Cerebellar nuclear complex (tissue), 1 donor: Measurements from ENCODE around the gene GABRB3.

Experiments
- DNase-seq, 2 experiments: peaks; one replicate each; lab custom pipeline; 2025; lab: John Stamatoyannopoulos, UW

The GABRB3 gene

GRCh38 chr15:26772154-26773066 lies at the start of gene GABRB3:
TSS of gene GABRB3 (minus strand) at chr15:26773066.
- no peak for DNase-seq

- no peak for DNase-seq
Observed at GRCh38 chr15:26807517-26808427, 34.9 kb upstream of the GABRB3 start.

GRCh38 chr15:26806574-26806973 lies 33.7 kb upstream of the GABRB3 start:
- no peak for DNase-seq

GRCh38 chr15:26806151-26806550 lies 33.3 kb upstream of the GABRB3 start:
- no peak for DNase-seq

GRCh38 chr15:26805470-26805869 lies 32.6 kb upstream of the GABRB3 start:
- DNase-seq, result no peak

GRCh38 chr15:26804063-26804804 lies 31.4 kb upstream of the GABRB3 start:
- DNase-seq, result no peak

GRCh38 chr15:26790118-26790517 lies 17.3 kb upstream of the GABRB3 start:
- DNase-seq, result no peak

- DNase-seq, result no peak
Observed at GRCh38 chr15:26781816-26782215, 8.9 kb upstream of the GABRB3 start.

GRCh38 chr15:26773917-26774316 lies 1.1 kb upstream of the GABRB3 start:
- no peak for DNase-seq

- peak; percentile 26 to 37 for DNase-seq
Observed at GRCh38 chr15:26773067-26773877, 406 bp upstream of the GABRB3 start.

- DNase-seq, result no peak
Observed at GRCh38 chr15:26771578-26772153, 1.2 kb downstream of the GABRB3 start.

GRCh38 chr15:26771168-26771567 lies 1.7 kb downstream of the GABRB3 start:
- DNase-seq, result no peak

- DNase-seq, result no peak
Observed at GRCh38 chr15:26767169-26767670, 5.6 kb downstream of the GABRB3 start.

- no peak for DNase-seq
Observed at GRCh38 chr15:26766262-26766661, 6.6 kb downstream of the GABRB3 start.

- DNase-seq, result no peak
Observed at GRCh38 chr15:26759986-26760385, 12.9 kb downstream of the GABRB3 start.

GRCh38 chr15:26758079-26758478 lies 14.8 kb downstream of the GABRB3 start:
- no peak for DNase-seq

GRCh38 chr15:26757141-26757540 lies 15.7 kb downstream of the GABRB3 start:
- DNase-seq, result no peak

GRCh38 chr15:26744894-26745293 lies 28.0 kb downstream of the GABRB3 start:
- no peak for DNase-seq

- DNase-seq, result no peak
Observed at GRCh38 chr15:26739791-26740190, 33.1 kb downstream of the GABRB3 start.

- DNase-seq, result no peak
Observed at GRCh38 chr15:26738996-26739395, 33.9 kb downstream of the GABRB3 start.
